K562 (cell line): ENCODE measurements around the gene RELL2. TPM values are rescaled to one million over a fixed set of nuclear protein-coding genes. Genes with fewer than 3 reads are reported as not detected.

ENCODE experiments used
- ATF3 ChIP-seq, 2 experiments: fragments of 450-650 bp in 1 of 2; sonication (generic) in 1 of 2; formaldehyde crosslinking in 1 of 2; IDR thresholded peaks in 1 of 2; conservative IDR thresholded peaks in 1 of 2; 2 replicates each; pipeline versions ENCODE4 v1.6.1 to v1.8.1; 2016 to 2023; ENCODE audit warnings: mild to moderate bottlenecking in 2 of 2, moderate library complexity in 2 of 2, inconsistent platforms in 1 of 2, missing genetic modification reagents in 1 of 2
- BRD4 ChIP-seq: fragments of 200-600 bp; sonication (generic); IDR thresholded peaks from 2 replicates; pipeline ENCODE4 v1.6.1; 2017; ENCODE audit warnings: inconsistent platforms
- CREBBP ChIP-seq: IDR thresholded peaks from one replicate; pipeline ENCODE4 v1.6.1; 2012; ENCODE audit warnings: low read depth, mild to moderate bottlenecking, control low read depth, inconsistent platforms, low read length
- E2F1 ChIP-seq: sonication (generic); formaldehyde crosslinking; IDR thresholded peaks from 2 replicates; pipeline ENCODE4 v1.8.1; 2023; ENCODE audit warnings: mild to moderate bottlenecking, missing genetic modification reagents, moderate library complexity
- EZH2 ChIP-seq: IDR thresholded peaks from 2 replicates; pipeline ENCODE4 v1.6.1; 2012; ENCODE audit warnings: low read depth, mild to moderate bottlenecking, inconsistent platforms, low read length, borderline replicate concordance
- FIP1L1 ChIP-seq: fragments of 200-400 bp; formaldehyde crosslinking; IDR thresholded peaks from 2 replicates; pipeline ENCODE4 v1.6.1; 2018; ENCODE audit warnings: mild to moderate bottlenecking, low read depth, low read length; ENCODE audit not compliant: poor library complexity, severe bottlenecking
- FOXJ2 ChIP-seq: fragments of 200-800 bp; sonication (Bioruptor generic); IDR thresholded peaks from 2 replicates; pipeline ENCODE4 v1.6.1; 2016; ENCODE audit warnings: missing genetic modification characterization, missing compliant biosample characterization
- FOXO4 ChIP-seq: fragments of 450-650 bp; formaldehyde crosslinking; IDR thresholded peaks from 2 replicates; pipeline ENCODE4 v1.4.0; 2020; ENCODE audit warnings: mild to moderate bottlenecking, moderate library complexity
- FUS ChIP-seq: fragments of 200-400 bp; formaldehyde crosslinking; optimal IDR thresholded peaks from 2 replicates; pipeline ENCODE3; 2017; ENCODE audit warnings: low read depth, low read length
- HDAC1 ChIP-seq, 2 experiments: fragments of 450-650 bp; IDR thresholded peaks; 2 replicates each; pipeline ENCODE4 v1.6.1; 2016 to 2017; ENCODE audit warnings: inconsistent platforms in 1 of 2, mild to moderate bottlenecking in 1 of 2, moderate library complexity in 1 of 2
- IRF1 ChIP-seq: sonication (generic); formaldehyde crosslinking; IDR thresholded peaks from 2 replicates; pipeline ENCODE4 v1.8.0; 2022; ENCODE audit warnings: missing genetic modification reagents, mild to moderate bottlenecking, borderline replicate concordance
- MAZ ChIP-seq, 2 experiments: fragments of 450-650 bp in 1 of 2; sonication (generic) in 1 of 2; formaldehyde crosslinking; IDR thresholded peaks in 1 of 2; conservative IDR thresholded peaks in 1 of 2; 2 replicates each; pipeline versions ENCODE4 v1.4.0 to v1.5.0; 2020; ENCODE audit warnings: mild to moderate bottlenecking in 1 of 2, missing genetic modification reagents in 1 of 2
- PHF8 ChIP-seq: fragments of 200-600 bp; sonication (generic); IDR thresholded peaks from 2 replicates; pipeline ENCODE4 v1.6.1; 2012; ENCODE audit warnings: mixed run types, mild to moderate bottlenecking, inconsistent platforms, low read length, moderate library complexity, borderline replicate concordance
- SIN3A ChIP-seq, 2 experiments: fragments of 150-350 bp in 1 of 2; IDR thresholded peaks; 2 replicates each; pipeline ENCODE4 v1.6.1; 2011 to 2016; ENCODE audit warnings: borderline replicate concordance in 2 of 2, low read depth in 2 of 2, low read length in 2 of 2, mild to moderate bottlenecking in 2 of 2, moderate library complexity in 2 of 2; ENCODE audit not compliant: control insufficient read depth in 1 of 2
- SMAD2 ChIP-seq: fragments of 150-350 bp; IDR thresholded peaks from 2 replicates; pipeline ENCODE4 v1.6.1; 2014; ENCODE audit warnings: low read depth, mild to moderate bottlenecking, low read length
- SMARCE1 ChIP-seq: fragments of 450-650 bp; IDR thresholded peaks from 2 replicates; pipeline ENCODE4 v1.7.1; 2016; ENCODE audit warnings: mild to moderate bottlenecking
- SNAPC5 ChIP-seq: fragments of 250-450 bp; sonication (Bioruptor Pico); IDR thresholded peaks from 2 replicates; pipeline ENCODE4 v1.8.0; 2021; ENCODE audit warnings: moderate library complexity, mild to moderate bottlenecking, inconsistent platforms
- ZBTB34 ChIP-seq: fragments of 250-450 bp; sonication (Bioruptor Pico); IDR thresholded peaks from 2 replicates; pipeline ENCODE4 v1.8.0; 2021; ENCODE audit warnings: mild to moderate bottlenecking, moderate library complexity
- ZKSCAN8 ChIP-seq: fragments of 200-800 bp; sonication (Bioruptor generic); IDR thresholded peaks from 2 replicates; pipeline ENCODE4 v1.6.1; 2016; ENCODE audit warnings: missing genetic modification characterization, missing compliant biosample characterization
- ZNF77 ChIP-seq: fragments of 250-450 bp; sonication (Bioruptor Pico); IDR thresholded peaks from 2 replicates; pipeline ENCODE4 v1.5.0; 2020
- polyA plus RNA-seq, 8 experiments: library from polyadenylated mRNA; depleted of rRNA in 4 of 8; stranded (reverse) in 5 of 8; unstranded in 3 of 8; fragments of >200 nt; fragmentation: Nextera tagmentation in 2 of 8; fragmentation: Illumina TruSeq in 1 of 8; extraction: Ambion mirVana in 2 of 8; extraction: Trizol in 1 of 8; gene quantifications; 2 replicates each; pipeline versions ENCODE4 v1.2.1 to v1.2.3, GENCODE V29; 2011 to 2014; ENCODE audit warnings: inconsistent platforms in 1 of 8, missing spikeins in 1 of 8
- total RNA-seq, 7 experiments: library from RNA; depleted of rRNA in 6 of 7; stranded (reverse); fragments of >200 nt in 6 of 7; fragmentation: Illumina TruSeq in 2 of 7; extraction: Trizol in 2 of 7; gene quantifications; 2 replicates each; pipeline versions ENCODE4 v1.2.1 to v1.2.3, GENCODE V29; 2011 to 2021; ENCODE audit warnings: low replicate concordance in 1 of 7

RELL2 gene
- total and polyA plus RNA-seq, 9 of the 15 experiments (the other 6 are each of a cell fraction or from before 2014, with no cell fraction given), result 0.06 to 36.0 (median 14.3) TPM

GRCh38 chr5:141618804-141619554, 17.8 kb upstream of the RELL2 start, which contains the start of gene DIAPH1 (continued):
- TF ChIP-seq SMAD2 (no peak), E2F1 (CRISPR knock-in tag) (0 out of 2 replicates have a peak, but pooled peaks have one; percentile 69), ZBTB34 (CRISPR knock-in tag) (no peak), BRD4 (no peak; the same call in 1 of the 2 replicates), MAZ (CRISPR knock-in tag; conservative IDR thresholded peaks at IDR 0.05 in 1 of 2, IDR thresholded peaks at IDR 0.05 in 1 of 2) (peak; percentile 63 to 98; a peak in 3 of 4 replicates), CREBBP (no peak), FOXJ2 (tag) (0 out of 2 replicates have a peak, but pooled peaks have one; percentile 52), EZH2 (no peak), ZNF77 (CRISPR knock-in tag) (no peak), FUS (no peak), ZKSCAN8 (CRISPR knock-in tag) (no peak), HDAC1 (IDR thresholded peaks at IDR 0.05) (peak in 1 of 2 experiments; percentile 95; a peak in 2 of 4 replicates), PHF8 (peak; percentile 66; the same call in 1 of the 2 replicates), SIN3A (IDR thresholded peaks at IDR 0.05; ENCODE audit: borderline replicate concordance in 2 of 2, control insufficient read depth in 1 of 2, low read depth in 2 of 2, low read length in 2 of 2) (peak; percentile 73 to 89; a peak in 2 of 4 replicates), SMARCE1 (no peak), FOXO4 (CRISPR knock-in tag) (no peak), FIP1L1 (peak; percentile 92), SNAPC5 (CRISPR knock-in tag) (no peak), ATF3 (IDR thresholded peaks at IDR 0.05) (no peak), ATF3 (CRISPR knock-in tag; conservative IDR thresholded peaks at IDR 0.05) (peak; percentile 75; the same call in 1 of the 2 replicates), IRF1 (no peak)
